GM23338 (cell line): ENCODE data around the gene ALG14. TPM values are rescaled to one million over a fixed set of nuclear protein-coding genes. Genes with fewer than 3 reads are reported as not detected.

ENCODE experiments used
- ATAC-seq: fragments of 200-7000 bp; cut with Tn5 transposase; 3 replicates; pipeline ENCODE4 v1.9.1; 2020
- DNase-seq: peaks from one replicate; pipeline ENCODE4 v3.0.0-alpha.2; 2015; ENCODE audit warnings: low spot score
- H2AFZ ChIP-seq: fragments of 200-600 bp; sonication (generic); 2 replicates; pipeline ENCODE4 v1.8.0; 2016; ENCODE audit warnings: antibody characterized with exemption, mild to moderate bottlenecking, moderate library complexity
- H3F3A ChIP-seq: fragments of 200-600 bp; sonication (generic); replicated peaks from 2 replicates; pipeline ENCODE4 v1.8.0; 2017; ENCODE audit warnings: antibody characterized with exemption, mixed run types, low read depth
- H3K27ac ChIP-seq: fragments of 200-600 bp; sonication (generic); 2 replicates; pipeline ENCODE4 v1.6.1; 2016; ENCODE audit warnings: low read depth
- H3K27me3 ChIP-seq: fragments of 200-600 bp; sonication (generic); 2 replicates; pipeline ENCODE4 v1.8.0; 2016; ENCODE audit warnings: mild to moderate bottlenecking, mixed run types, moderate library complexity; ENCODE audit not compliant: insufficient read depth
- H3K36me3 ChIP-seq: fragments of 200-600 bp; sonication (generic); 2 replicates; pipeline ENCODE4 v1.8.0; 2016; ENCODE audit warnings: mild to moderate bottlenecking; ENCODE audit not compliant: insufficient read depth
- H3K4me1 ChIP-seq: fragments of 200-600 bp; sonication (generic); 2 replicates; pipeline ENCODE4 v1.8.0; 2016; ENCODE audit warnings: mild to moderate bottlenecking, moderate library complexity; ENCODE audit not compliant: insufficient read depth
- H3K4me2 ChIP-seq: fragments of 200-600 bp; sonication (generic); 2 replicates; pipeline ENCODE4 v1.7.1; 2017; ENCODE audit warnings: mixed run types
- H3K4me3 ChIP-seq: fragments of 200-600 bp; sonication (generic); 2 replicates; pipeline ENCODE4 v1.6.1; 2016; ENCODE audit warnings: mixed run types
- H3K79me2 ChIP-seq: fragments of 200-600 bp; sonication (generic); replicated peaks from 2 replicates; pipeline ENCODE4 v1.8.0; 2017; ENCODE audit warnings: mild to moderate bottlenecking; ENCODE audit not compliant: insufficient read depth
- H3K9me2 ChIP-seq: fragments of 200-600 bp; sonication (generic); 2 replicates; pipeline ENCODE4 v1.8.0; 2017; ENCODE audit not compliant: insufficient read depth
- H4K20me1 ChIP-seq: fragments of 200-600 bp; sonication (generic); replicated peaks from 2 replicates; pipeline ENCODE4 v1.8.0; 2017; ENCODE audit warnings: mild to moderate bottlenecking; ENCODE audit not compliant: insufficient read depth
- H3K27ac Mint-ChIP-seq: 2 replicates; pipeline ENCODE4 v1.8.0; 2020; ENCODE audit warnings: inconsistent platforms, mild to moderate bottlenecking, moderate library complexity, mixed read lengths
- H3K27me3 Mint-ChIP-seq: 3 replicates; pipeline ENCODE4 v1.8.0; 2022; ENCODE audit warnings: low read depth, mild to moderate bottlenecking, moderate library complexity, mixed read lengths, inconsistent platforms; ENCODE audit not compliant: insufficient read depth, poor library complexity
- H3K36me3 Mint-ChIP-seq: 3 replicates; pipeline ENCODE4 v1.8.0; 2021; ENCODE audit warnings: low read depth, mild to moderate bottlenecking, inconsistent platforms, moderate library complexity, mixed read lengths
- H3K4me1 Mint-ChIP-seq: 3 replicates; pipeline ENCODE4 v1.8.0; 2020; ENCODE audit warnings: mild to moderate bottlenecking, inconsistent platforms, mixed read lengths
- H3K4me3 Mint-ChIP-seq: 3 replicates; pipeline ENCODE4 v1.8.0; 2021; ENCODE audit warnings: moderate library complexity, mild to moderate bottlenecking, inconsistent platforms, mixed read lengths
- H3K9me3 Mint-ChIP-seq: 3 replicates; pipeline ENCODE4 v1.8.0; 2020; ENCODE audit warnings: moderate library complexity, mild to moderate bottlenecking, inconsistent platforms, mixed read lengths
- CTCF ChIP-seq, 2 experiments: fragments of 200-600 bp in 1 of 2; sonication (generic) in 1 of 2; conservative IDR thresholded peaks; 2 replicates each; pipeline versions ENCODE4 v1.5.1 to v1.6.1; 2016 to 2017; ENCODE audit warnings: antibody characterized with exemption in 2 of 2, low read depth in 2 of 2, mild to moderate bottlenecking in 2 of 2, moderate library complexity in 1 of 2
- EZH2 ChIP-seq: fragments of 200-600 bp; sonication (generic); IDR thresholded peaks from one replicate; pipeline ENCODE4 v1.8.0; 2017; ENCODE audit warnings: antibody characterized with exemption, mild to moderate bottlenecking, low read depth; ENCODE audit not compliant: unreplicated experiment
- EZH2phosphoT487 ChIP-seq: fragments of 200-600 bp; sonication (generic); IDR thresholded peaks from one replicate; pipeline ENCODE4 v1.8.1; 2018; ENCODE audit warnings: antibody characterized with exemption; ENCODE audit not compliant: unreplicated experiment
- JUNB ChIP-seq: IDR thresholded peaks from one replicate; pipeline ENCODE4 v1.6.1; 2016; ENCODE audit warnings: antibody characterized with exemption; ENCODE audit not compliant: unreplicated experiment
- NANOG ChIP-seq: IDR thresholded peaks from 2 replicates; pipeline ENCODE4 v1.6.1; 2016; ENCODE audit warnings: antibody characterized with exemption, borderline replicate concordance
- STAT1 ChIP-seq: IDR thresholded peaks from one replicate; pipeline ENCODE4 v1.6.1; 2016; ENCODE audit warnings: antibody characterized with exemption; ENCODE audit not compliant: unreplicated experiment
- ZNF114 ChIP-seq: fragments of 250-450 bp; sonication (Bioruptor Pico); IDR thresholded peaks from 2 replicates; pipeline ENCODE4 v1.5.0; 2020; ENCODE audit warnings: mild to moderate bottlenecking, moderate library complexity
- ZNF331 ChIP-seq: fragments of 250-450 bp; sonication (Bioruptor Pico); IDR thresholded peaks from 2 replicates; pipeline ENCODE4 v1.5.0; 2020; ENCODE audit warnings: low read depth, mild to moderate bottlenecking, moderate library complexity
- polyA plus RNA-seq: library from polyadenylated mRNA; unstranded; fragments of >200 nt; fragmentation: Nextera tagmentation; extraction: Ambion mirVana; gene quantifications from 2 replicates; pipeline ENCODE4 v1.2.1, GENCODE V29; 2016
- total RNA-seq: library from RNA; depleted of rRNA; stranded (reverse); fragments of >200 nt; shearing (Covaris generic); gene quantifications from 2 replicates; pipeline ENCODE4 v1.2.3, GENCODE V29; 2014
- TF ChIP-seq, protein P1 (sequence below): IDR thresholded peaks from 2 replicates; pipeline ENCODE4 v1.6.1; 2016; ENCODE audit warnings: antibody characterized with exemption
- TF ChIP-seq, protein P2 (sequence below): IDR thresholded peaks from one replicate; pipeline ENCODE4 v1.6.1; 2018; ENCODE audit warnings: antibody characterized with exemption; ENCODE audit not compliant: unreplicated experiment

ALG14 gene
- total and polyA plus RNA-seq, 2 experiments from 2014 or later = 0.42 to 2.8 TPM

GRCh38 chr1:94955767-94956632, 116.8 kb downstream of the ALG14 start (continued):
- TF ChIP-seq CTCF (conservative IDR thresholded peaks at IDR 0.05; ENCODE audit: low read depth in 2 of 2) (no peak), NANOG (no peak), EZH2 (no peak), STAT1 (no peak)

GRCh38 chr1:94954263-94955220, 118.2 kb downstream of the ALG14 start:
- no peaks in the 10 kb centered on the region for H3K79me2 ChIP-seq
- H3K27ac ChIP-seq = peak overlapping the region; percentile 28
- no peaks in the 10 kb centered on the region for H3K36me3 ChIP-seq
- no peak overlapping the region for H2AFZ ChIP-seq
- no peaks in the 10 kb centered on the region for H4K20me1 ChIP-seq
- ATAC-seq = peak; percentile 38; the same call in 2 of the 3 replicates
- peak; percentile 27 for DNase-seq
- Mint-ChIP-seq H3K27me3 (peaks cover 5% of the 10 kb centered on the region), H3K36me3 (no peaks in the 10 kb centered on the region; the same call in 2 of the 3 replicates), H3K27ac (no peak overlapping the region; the same call in 1 of the 2 replicates), H3K9me3 (no peaks in the 10 kb centered on the region), H3K4me1 (peaks cover 12% of the 10 kb centered on the region), H3K4me3 (no peak overlapping the region)
- H3K4me2 ChIP-seq = 0 out of 2 replicates have a peak overlapping the region, but pooled peaks have one; percentile 22
- no peaks in the 10 kb centered on the region for H3F3A ChIP-seq
- no peaks in the 10 kb centered on the region for H3K9me2 ChIP-seq
- peaks cover 12% of the 10 kb centered on the region for H3K4me1 ChIP-seq
- no peaks in the 10 kb centered on the region for H3K27me3 ChIP-seq
- no peak overlapping the region for H3K4me3 ChIP-seq
- TF ChIP-seq ZNF331 (no peak), STAT1 (no peak), EZH2 (no peak), NANOG (no peak), CTCF (conservative IDR thresholded peaks at IDR 0.05; ENCODE audit: low read depth in 2 of 2) (no peak), EZH2phosphoT487 (no peak), ZNF114 (CRISPR knock-in tag) (no peak), JUNB (no peak)
- TF ChIP-seq, protein P1, sequence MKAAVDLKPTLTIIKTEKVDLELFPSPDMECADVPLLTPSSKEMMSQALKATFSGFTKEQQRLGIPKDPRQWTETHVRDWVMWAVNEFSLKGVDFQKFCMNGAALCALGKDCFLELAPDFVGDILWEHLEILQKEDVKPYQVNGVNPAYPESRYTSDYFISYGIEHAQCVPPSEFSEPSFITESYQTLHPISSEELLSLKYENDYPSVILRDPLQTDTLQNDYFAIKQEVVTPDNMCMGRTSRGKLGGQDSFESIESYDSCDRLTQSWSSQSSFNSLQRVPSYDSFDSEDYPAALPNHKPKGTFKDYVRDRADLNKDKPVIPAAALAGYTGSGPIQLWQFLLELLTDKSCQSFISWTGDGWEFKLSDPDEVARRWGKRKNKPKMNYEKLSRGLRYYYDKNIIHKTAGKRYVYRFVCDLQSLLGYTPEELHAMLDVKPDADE = no peak
- TF ChIP-seq, protein P2, sequence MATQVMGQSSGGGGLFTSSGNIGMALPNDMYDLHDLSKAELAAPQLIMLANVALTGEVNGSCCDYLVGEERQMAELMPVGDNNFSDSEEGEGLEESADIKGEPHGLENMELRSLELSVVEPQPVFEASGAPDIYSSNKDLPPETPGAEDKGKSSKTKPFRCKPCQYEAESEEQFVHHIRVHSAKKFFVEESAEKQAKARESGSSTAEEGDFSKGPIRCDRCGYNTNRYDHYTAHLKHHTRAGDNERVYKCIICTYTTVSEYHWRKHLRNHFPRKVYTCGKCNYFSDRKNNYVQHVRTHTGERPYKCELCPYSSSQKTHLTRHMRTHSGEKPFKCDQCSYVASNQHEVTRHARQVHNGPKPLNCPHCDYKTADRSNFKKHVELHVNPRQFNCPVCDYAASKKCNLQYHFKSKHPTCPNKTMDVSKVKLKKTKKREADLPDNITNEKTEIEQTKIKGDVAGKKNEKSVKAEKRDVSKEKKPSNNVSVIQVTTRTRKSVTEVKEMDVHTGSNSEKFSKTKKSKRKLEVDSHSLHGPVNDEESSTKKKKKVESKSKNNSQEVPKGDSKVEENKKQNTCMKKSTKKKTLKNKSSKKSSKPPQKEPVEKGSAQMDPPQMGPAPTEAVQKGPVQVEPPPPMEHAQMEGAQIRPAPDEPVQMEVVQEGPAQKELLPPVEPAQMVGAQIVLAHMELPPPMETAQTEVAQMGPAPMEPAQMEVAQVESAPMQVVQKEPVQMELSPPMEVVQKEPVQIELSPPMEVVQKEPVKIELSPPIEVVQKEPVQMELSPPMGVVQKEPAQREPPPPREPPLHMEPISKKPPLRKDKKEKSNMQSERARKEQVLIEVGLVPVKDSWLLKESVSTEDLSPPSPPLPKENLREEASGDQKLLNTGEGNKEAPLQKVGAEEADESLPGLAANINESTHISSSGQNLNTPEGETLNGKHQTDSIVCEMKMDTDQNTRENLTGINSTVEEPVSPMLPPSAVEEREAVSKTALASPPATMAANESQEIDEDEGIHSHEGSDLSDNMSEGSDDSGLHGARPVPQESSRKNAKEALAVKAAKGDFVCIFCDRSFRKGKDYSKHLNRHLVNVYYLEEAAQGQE = no peak
